ENCODE data around the gene DAB1.

The DAB1 gene

GRCh38 chr1:57204091-57204490, 219.8 kb downstream of the DAB1 start:
- Mint-ChIP-seq H3K27ac (no peak overlapping the region), H3K4me1 (ENCODE audit: low read depth) (no peaks in the 10 kb centered on the region)

DNA sequence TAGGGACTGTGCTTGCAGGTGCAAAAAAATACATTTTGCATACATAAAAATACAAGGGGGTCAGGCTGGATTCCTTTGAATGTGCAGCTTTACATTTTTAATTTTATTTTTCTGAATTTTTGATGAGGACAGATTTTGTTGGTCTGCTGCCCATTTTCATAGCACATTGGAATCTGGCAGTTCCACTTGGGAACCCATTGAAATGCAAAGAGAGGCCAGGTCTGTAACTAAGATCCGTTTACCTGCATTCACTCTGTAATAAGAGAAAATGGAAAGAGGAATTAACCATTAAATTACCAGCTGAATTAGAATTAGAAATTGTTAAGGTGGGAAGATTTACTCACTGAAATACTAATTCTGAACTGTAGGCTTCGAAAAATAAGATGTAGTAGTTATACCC, 221.6 kb downstream of the DAB1 start:
- Mint-ChIP-seq H3K4me1 (ENCODE audit: low read depth) (no peaks in the 10 kb centered on the region), H3K27me3 (peaks cover 4% of the 10 kb centered on the region), H3K4me3 (no peak overlapping the region), H3K27ac (no peak overlapping the region), H3K9me3 (ENCODE audit: low read depth) (no peaks in the 10 kb centered on the region), H3K36me3 (no peaks in the 10 kb centered on the region)

More at GRCh38 chr1:57204091-57204490, 219.8 kb downstream of the DAB1 start:
- peaks cover 4% of the 10 kb centered on the region for H3K27me3 Mint-ChIP-seq
- H3K9me3 Mint-ChIP-seq (ENCODE audit: low read depth), result no peaks in the 10 kb centered on the region
- no peak overlapping the region for H3K4me3 Mint-ChIP-seq
- H3K36me3 Mint-ChIP-seq, result no peaks in the 10 kb centered on the region

GRCh38 chr1:57198912-57199311, 224.9 kb downstream of the DAB1 start:
- Mint-ChIP-seq H3K27me3 (peaks cover 9% of the 10 kb centered on the region), H3K9me3 (ENCODE audit: low read depth) (no peaks in the 10 kb centered on the region), H3K4me3 (no peak overlapping the region), H3K36me3 (no peaks in the 10 kb centered on the region), H3K27ac (no peak overlapping the region), H3K4me1 (ENCODE audit: low read depth) (no peaks in the 10 kb centered on the region)

GRCh38 chr1:57195436-57195941, 228.4 kb downstream of the DAB1 start:
- no peak overlapping the region for H3K27ac Mint-ChIP-seq

DNA sequence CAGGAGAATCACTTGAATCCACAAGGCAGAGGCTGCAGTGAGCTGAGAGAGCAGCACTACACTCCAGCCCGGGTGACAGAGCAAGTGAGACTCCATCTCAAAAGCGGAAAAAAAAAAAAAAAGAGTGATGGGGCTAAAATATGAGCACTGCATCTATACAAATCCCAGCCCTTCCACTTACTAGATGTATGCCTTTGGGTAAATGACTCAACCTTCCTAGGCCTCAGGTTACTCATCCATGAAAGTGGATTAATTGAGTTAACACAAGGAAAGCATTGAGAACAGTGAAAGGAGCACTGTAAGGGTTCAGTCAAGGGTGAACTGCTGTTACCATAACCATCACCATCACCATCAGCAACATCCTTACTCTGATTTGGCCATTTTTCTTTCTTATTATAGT, 231.6 kb downstream of the DAB1 start:
- Mint-ChIP-seq H3K9me3 (ENCODE audit: low read depth) (no peaks in the 10 kb centered on the region), H3K4me1 (ENCODE audit: low read depth) (no peaks in the 10 kb centered on the region), H3K36me3 (no peaks in the 10 kb centered on the region), H3K27me3 (peaks cover 7% of the 10 kb centered on the region), H3K4me3 (no peak overlapping the region), H3K27ac (no peak overlapping the region)

More at GRCh38 chr1:57195436-57195941, 228.4 kb downstream of the DAB1 start:
- no peak overlapping the region for H3K4me3 Mint-ChIP-seq
- H3K27me3 Mint-ChIP-seq, result peaks cover 5% of the 10 kb centered on the region
- H3K4me1 Mint-ChIP-seq (ENCODE audit: low read depth), result no peaks in the 10 kb centered on the region
- no peaks in the 10 kb centered on the region for H3K36me3 Mint-ChIP-seq
- no peaks in the 10 kb centered on the region for H3K9me3 Mint-ChIP-seq (ENCODE audit: low read depth)

DNA sequence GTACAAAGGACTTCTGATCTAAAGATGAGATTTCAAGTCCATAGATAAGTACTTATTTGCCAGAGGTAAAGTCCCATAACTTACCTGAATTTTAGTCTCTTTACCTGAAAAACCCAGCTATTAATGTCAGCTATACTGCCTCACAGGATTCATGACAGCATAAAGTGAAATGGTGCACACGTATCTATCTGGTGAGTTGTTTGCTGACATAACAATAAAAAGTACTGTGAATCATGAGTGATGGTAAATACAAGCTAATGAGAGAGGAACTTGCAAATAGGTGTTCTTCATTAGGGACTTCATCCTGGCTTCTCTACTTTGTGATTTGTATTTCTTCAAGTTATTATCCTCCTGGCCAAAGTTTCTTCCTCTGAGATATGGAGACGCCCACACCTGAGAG, 233.0 kb downstream of the DAB1 start:
- no peaks in the 10 kb centered on the region for H3K4me1 Mint-ChIP-seq (ENCODE audit: low read depth)
- H3K27me3 Mint-ChIP-seq, result peaks cover 8% of the 10 kb centered on the region
- no peak overlapping the region for H3K4me3 Mint-ChIP-seq
- no peaks in the 10 kb centered on the region for H3K36me3 Mint-ChIP-seq
- no peaks in the 10 kb centered on the region for H3K9me3 Mint-ChIP-seq (ENCODE audit: low read depth)
- no peak overlapping the region for H3K27ac Mint-ChIP-seq

GRCh38 chr1:57188168-57188567, 235.7 kb downstream of the DAB1 start:
- Mint-ChIP-seq H3K27me3 (peaks cover 3% of the 10 kb centered on the region), H3K27ac (no peak overlapping the region), H3K9me3 (ENCODE audit: low read depth) (no peaks in the 10 kb centered on the region), H3K4me3 (no peak overlapping the region), H3K36me3 (no peaks in the 10 kb centered on the region), H3K4me1 (ENCODE audit: low read depth) (no peaks in the 10 kb centered on the region)

- Mint-ChIP-seq H3K27me3 (peaks cover 3% of the 10 kb centered on the region), H3K4me3 (no peak overlapping the region), H3K27ac (no peak overlapping the region), H3K4me1 (ENCODE audit: low read depth) (no peaks in the 10 kb centered on the region), H3K36me3 (no peaks in the 10 kb centered on the region), H3K9me3 (ENCODE audit: low read depth) (no peaks in the 10 kb centered on the region)
These were observed 237.4 kb downstream of the DAB1 start for GRCh38 chr1:57186455-57186854.

GRCh38 chr1:57179001-57179400, 244.9 kb downstream of the DAB1 start:
- H3K4me1 Mint-ChIP-seq (ENCODE audit: low read depth), result no peaks in the 10 kb centered on the region
- H3K27ac Mint-ChIP-seq, result no peak overlapping the region
- H3K36me3 Mint-ChIP-seq, result no peaks in the 10 kb centered on the region
- peaks cover 12% of the 10 kb centered on the region for H3K27me3 Mint-ChIP-seq
- no peak overlapping the region for H3K4me3 Mint-ChIP-seq
- peaks cover 16% of the 10 kb centered on the region for H3K9me3 Mint-ChIP-seq (ENCODE audit: low read depth)

GRCh38 chr1:57175506-57175905, 248.4 kb downstream of the DAB1 start:
- Mint-ChIP-seq H3K4me1 (ENCODE audit: low read depth) (no peaks in the 10 kb centered on the region), H3K27me3 (peaks cover 6% of the 10 kb centered on the region), H3K4me3 (no peak overlapping the region), H3K36me3 (no peaks in the 10 kb centered on the region), H3K27ac (no peak overlapping the region), H3K9me3 (ENCODE audit: low read depth) (peaks cover 16% of the 10 kb centered on the region)

- H3K27me3 Mint-ChIP-seq, result peaks cover 1% of the 10 kb centered on the region
- no peaks in the 10 kb centered on the region for H3K4me1 Mint-ChIP-seq (ENCODE audit: low read depth)
- no peak overlapping the region for H3K4me3 Mint-ChIP-seq
- no peak overlapping the region for H3K27ac Mint-ChIP-seq
- H3K9me3 Mint-ChIP-seq (ENCODE audit: low read depth), result peaks cover 7% of the 10 kb centered on the region
- no peaks in the 10 kb centered on the region for H3K36me3 Mint-ChIP-seq
These were observed 251.8 kb downstream of the DAB1 start for GRCh38 chr1:57172040-57172439.

DNA sequence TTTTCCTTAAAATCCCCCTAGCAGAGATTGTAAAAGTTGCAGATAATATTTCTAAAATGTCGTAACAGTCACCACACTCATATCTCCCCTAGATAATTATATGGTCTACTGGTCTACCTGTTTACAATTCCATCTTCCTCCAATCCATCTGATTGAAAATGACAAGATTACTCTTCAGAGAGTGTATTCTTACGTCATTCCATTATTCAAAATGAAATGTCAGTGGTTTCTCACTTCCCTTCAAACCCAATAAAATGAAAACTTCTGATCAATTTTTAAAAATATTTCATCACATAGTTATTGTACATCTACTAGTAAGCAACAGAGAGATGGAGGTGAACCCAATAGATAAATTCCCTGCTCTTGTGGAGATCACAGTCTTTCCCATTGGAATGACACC, 255.9 kb downstream of the DAB1 start:
- no peaks in the 10 kb centered on the region for H3K9me3 Mint-ChIP-seq (ENCODE audit: low read depth)
- H3K4me1 Mint-ChIP-seq (ENCODE audit: low read depth), result no peaks in the 10 kb centered on the region
- H3K36me3 Mint-ChIP-seq, result no peaks in the 10 kb centered on the region
- H3K27ac Mint-ChIP-seq, result no peak overlapping the region
- H3K27me3 Mint-ChIP-seq, result no peaks in the 10 kb centered on the region
- H3K4me3 Mint-ChIP-seq, result no peak overlapping the region

DNA sequence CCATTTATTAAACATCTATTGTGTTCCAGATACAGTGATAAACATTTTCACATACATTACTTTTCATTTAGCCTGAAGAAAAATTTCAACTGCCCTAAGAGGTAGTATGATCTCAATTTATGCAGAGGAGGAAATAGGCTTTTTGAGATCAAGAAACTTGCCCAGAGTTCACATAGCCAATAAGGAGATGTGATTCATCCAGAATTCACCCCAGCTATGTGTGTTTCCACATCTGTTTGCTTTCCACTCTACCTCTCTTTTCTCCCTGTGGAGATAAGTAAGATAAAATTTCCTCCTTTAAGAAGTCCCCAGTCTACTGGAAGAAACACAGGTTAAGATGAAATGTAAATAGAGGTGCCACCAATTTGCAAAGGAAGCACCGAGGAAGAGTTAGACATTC, 258.3 kb downstream of the DAB1 start:
- Mint-ChIP-seq H3K4me1 (ENCODE audit: low read depth) (no peaks in the 10 kb centered on the region), H3K4me3 (no peak overlapping the region), H3K27ac (no peak overlapping the region), H3K36me3 (no peaks in the 10 kb centered on the region), H3K9me3 (ENCODE audit: low read depth) (no peaks in the 10 kb centered on the region), H3K27me3 (no peaks in the 10 kb centered on the region)

DNA sequence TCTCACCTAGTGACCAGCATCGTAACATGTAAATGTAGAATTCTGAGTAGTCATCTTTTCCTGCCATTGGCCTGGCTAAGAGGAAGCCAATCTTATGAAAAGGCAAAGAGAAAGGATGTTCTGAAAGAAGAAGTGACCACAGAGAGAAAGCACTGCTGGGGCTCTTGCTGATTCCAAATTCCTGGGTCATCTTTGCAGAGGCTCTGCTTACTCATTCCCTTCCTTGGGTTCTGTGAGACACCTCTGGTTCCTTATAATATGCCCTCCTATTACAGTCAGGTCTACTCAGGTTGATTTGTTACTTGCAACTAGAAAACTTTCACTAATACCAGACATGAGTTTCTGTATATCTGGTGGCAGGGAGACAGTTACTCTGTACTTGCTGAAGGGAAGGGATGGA, 259.3 kb downstream of the DAB1 start:
- Mint-ChIP-seq H3K27ac (no peak overlapping the region), H3K9me3 (ENCODE audit: low read depth) (no peaks in the 10 kb centered on the region), H3K4me1 (ENCODE audit: low read depth) (no peaks in the 10 kb centered on the region), H3K4me3 (no peak overlapping the region), H3K27me3 (no peaks in the 10 kb centered on the region), H3K36me3 (no peaks in the 10 kb centered on the region)

- Mint-ChIP-seq H3K4me1 (ENCODE audit: low read depth) (no peaks in the 10 kb centered on the region), H3K27me3 (no peaks in the 10 kb centered on the region), H3K9me3 (ENCODE audit: low read depth) (no peaks in the 10 kb centered on the region), H3K4me3 (no peak overlapping the region), H3K27ac (no peak overlapping the region), H3K36me3 (no peaks in the 10 kb centered on the region)
These were observed 260.1 kb downstream of the DAB1 start for GRCh38 chr1:57163789-57164188.

DNA sequence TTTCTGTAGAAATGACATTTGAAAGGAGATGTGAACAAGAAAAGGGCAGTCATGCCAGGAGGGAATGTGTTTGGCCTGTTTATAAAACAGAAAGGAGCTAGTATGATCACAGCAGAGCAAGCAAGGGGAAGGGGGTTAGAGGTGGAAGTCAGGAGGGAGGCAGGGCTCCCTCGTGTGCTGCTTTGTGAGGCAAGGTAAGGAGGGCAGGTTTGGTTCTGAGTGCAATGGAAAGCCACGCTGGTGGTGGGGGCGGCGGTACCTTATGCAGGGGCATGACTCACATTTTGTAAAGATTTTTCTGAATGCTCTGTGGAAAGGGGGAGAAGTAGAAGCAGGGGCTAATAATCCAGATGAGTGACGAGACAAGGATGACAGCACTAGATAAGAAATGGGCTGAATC, 260.5 kb downstream of the DAB1 start:
- H3K36me3 Mint-ChIP-seq, result no peaks in the 10 kb centered on the region
- H3K27ac Mint-ChIP-seq, result no peak overlapping the region
- H3K4me3 Mint-ChIP-seq, result no peak overlapping the region
- H3K9me3 Mint-ChIP-seq (ENCODE audit: low read depth), result no peaks in the 10 kb centered on the region
- no peaks in the 10 kb centered on the region for H3K4me1 Mint-ChIP-seq (ENCODE audit: low read depth)
- no peaks in the 10 kb centered on the region for H3K27me3 Mint-ChIP-seq

Data from activated naive CD8-positive, alpha-beta T cell (primary cell).